HG03521 (cell line): ENCODE data around the gene PTPN21.
A peak's percentile ranks its signal among the peaks of the same experiment; 100 is the strongest.

ENCODE experiments used
- ATAC-seq: cut with Tn5 transposase; IDR thresholded peaks from one replicate; pipeline ENCODE4 v1.9.1; 2021; ENCODE audit warnings: mild to moderate bottlenecking, moderate library complexity; ENCODE audit not compliant: unreplicated experiment

Gene PTPN21

DNA sequence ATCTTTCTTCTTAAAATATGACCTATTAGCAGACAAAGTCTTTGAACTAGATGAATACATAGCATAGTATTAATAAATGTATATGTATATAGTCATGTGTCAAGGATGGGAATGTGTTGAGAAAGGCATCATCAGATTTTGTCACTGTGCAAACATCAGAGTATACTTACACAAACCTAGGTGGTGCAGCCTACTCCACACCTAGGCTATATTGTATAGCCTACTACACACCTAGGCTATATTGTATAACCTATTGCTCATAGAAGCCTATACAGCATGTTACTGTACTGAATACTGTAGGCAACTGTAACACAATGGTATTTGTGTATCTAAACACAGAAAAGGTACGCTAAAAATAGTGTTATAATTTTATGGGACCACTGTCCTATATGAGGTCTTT is 47.6 kb downstream of the PTPN21 start:
- ATAC-seq = no peak

DNA sequence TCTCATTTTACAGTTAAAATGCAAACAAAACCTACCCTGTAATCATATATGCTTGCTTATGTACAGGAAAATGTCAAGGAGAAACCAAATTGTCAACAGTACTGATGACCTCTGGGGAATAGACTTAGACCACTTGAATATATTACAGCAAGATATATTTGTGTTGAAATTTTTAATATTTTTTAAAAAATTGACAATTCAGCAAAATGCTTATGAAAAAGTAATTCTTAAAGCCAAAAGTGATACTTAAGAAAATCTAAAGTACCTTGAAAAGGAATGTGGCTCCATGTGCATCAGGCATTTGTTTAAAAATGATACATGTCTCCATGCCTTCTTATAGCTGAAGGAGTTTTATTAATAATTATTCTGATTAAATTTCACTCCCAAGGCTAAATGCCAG is 49.2 kb downstream of the PTPN21 start:
- no peak for ATAC-seq

DNA sequence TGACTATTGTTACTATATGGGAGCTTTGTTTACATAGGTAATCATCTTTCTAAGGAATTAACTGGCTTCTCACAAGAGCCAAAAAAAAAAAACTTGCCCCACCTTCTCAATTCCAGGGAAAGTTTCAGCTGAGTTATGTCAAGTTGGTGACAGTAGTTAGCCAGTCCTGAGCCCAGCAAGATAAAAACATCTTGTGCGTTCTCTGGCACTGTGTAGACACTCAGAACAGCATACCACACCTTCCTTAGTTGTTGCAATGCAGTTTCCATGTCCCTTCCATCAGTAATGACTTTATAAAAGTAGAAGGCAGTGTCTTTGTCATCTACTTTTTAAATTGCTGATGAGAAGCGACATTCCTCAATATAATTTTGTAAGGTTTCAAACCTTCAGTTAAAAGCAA is 50.2 kb downstream of the PTPN21 start:
- no peak for ATAC-seq

DNA sequence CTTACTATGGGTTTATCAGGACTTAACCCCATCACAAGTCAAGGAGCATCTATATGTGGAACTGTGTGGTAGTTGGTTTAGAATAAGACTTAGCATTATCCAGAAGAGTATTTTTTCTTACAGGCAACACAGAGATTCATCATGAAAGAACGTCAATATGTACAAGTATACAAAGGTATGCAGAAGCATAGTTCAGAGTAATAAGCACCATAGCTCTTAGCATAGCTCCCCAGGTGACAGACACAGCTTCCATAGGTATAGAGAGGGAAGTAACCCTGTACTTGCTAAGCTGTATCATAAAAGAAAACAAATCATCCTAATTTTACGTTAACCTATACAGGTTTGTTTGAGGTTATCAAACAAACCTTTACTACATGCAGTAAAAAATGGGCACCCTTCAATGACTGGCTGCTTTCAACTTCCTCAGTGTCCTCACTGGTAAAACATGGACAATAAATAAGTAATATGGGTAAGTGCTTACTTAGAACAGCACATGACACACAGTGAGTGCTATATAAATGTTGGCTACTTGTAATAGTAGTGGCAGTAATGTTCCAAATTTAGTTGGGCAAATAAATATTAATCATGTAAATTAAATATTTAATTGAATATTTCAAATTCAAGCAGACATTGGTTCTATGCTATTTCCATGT is 50.9 kb downstream of the PTPN21 start:
- no peak for ATAC-seq

DNA sequence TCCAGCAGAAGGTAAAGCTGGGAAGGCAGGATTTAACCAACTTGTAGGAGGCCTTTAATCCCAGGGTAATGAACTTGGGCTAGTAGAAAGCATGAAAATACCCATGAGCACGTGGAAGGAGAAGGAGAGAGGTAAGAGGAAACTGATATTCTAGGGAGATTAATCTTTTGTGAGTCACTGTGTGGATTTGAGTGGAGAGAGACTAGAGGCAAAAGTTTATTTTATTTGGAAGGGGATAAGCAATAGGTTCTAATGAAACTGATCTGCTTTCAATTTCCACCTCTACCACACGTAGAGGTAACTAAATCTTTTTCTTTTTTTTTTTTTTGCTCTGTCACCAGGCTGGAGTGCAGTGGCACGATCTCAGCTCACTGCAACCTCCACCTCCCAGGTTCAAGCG is 52.1 kb downstream of the PTPN21 start:
- ATAC-seq = no peak

DNA sequence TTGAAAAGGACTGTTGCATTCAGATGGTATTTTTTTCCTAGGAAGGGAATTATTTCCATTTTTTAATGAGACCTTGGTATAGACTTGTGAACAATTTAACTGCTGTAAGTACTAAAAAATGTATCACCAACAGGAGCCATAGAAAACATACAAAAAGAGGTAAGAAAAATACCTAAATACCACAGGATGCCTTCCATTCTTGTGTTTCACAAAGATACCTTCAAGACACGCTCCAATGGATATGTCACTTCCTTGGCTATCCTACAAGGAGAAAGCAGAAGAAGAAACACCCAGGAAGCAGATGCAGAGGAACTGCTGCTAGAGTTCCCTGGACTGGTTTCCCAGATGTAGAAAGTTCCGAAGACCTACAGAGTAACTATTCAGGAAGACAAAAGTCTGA is 54.2 kb downstream of the PTPN21 start:
- no peak for ATAC-seq

DNA sequence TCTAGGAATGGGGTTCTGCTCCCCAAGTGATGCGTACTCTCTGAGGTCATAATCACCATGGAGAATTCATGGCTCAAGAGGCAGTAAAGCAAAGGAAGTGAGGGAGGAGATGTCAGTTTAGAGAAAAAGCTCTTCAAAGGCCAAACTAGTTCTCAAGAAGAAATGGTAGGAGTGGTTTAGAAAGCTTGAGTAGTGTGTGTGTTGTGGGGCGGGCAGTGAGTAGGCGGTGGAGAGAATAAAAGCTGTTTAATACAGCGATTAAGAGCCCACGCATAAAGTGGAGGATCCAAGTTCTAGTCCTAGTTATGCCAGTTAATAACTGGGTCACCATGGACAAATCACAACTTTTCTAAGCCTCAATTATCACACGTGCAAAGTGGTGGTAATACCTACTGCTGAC is 55.6 kb downstream of the PTPN21 start:
- no peak for ATAC-seq

DNA sequence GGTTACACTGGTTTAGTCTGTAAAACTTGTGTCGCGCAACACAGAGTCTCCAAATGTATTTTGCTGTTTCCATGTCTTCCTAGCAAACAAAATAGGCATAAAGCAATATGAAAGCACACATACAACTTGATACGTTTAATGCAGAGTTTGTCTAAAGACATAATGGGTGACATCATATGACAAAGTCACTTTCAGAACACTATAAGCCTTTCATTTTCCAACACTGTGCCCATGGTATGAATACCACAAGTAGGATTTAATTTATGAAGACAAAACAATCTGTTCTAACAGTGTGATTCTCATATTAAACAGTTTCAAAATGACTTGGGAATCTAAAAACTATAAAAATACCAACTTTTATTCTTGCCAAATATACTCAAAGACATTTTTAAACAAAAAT is 58.4 kb downstream of the PTPN21 start:
- ATAC-seq = no peak

DNA sequence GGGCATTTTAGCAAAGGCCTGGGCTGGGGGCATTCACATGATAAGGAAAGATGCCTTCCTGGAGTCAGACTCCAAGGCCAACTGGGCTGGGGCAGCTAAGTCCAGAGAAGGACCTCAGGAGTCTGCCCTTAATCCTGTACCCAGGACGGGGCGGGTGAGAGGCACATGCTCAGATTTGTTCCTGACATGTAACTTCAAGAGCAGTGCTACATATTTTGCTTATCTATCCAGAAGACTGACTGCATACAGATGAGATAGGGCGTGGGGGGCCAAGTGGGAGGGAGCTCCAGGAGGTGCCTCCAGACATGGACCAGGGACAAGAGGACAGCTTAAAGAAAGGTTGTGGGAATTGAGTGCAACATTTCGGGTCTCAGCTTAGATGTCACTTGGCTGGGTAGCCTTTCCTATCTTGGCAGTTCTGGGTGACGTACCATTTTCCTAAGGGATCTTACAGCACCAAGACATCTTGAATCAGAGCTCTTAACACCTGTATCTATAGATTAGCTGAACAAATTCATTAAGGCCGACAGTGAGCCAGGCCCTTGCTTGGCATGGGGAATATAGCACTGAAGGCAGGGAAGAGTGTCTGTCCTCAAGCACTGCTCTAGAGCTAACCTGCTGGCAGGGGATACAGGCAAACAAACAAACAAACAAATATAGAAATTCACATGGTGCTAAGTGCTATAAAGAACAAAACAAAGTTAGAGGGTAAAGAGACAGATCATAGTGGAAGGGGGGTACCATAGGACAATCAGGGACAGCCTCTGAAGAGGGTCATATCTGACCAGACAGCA is 61.2 kb downstream of the PTPN21 start:
- no peak for ATAC-seq

DNA sequence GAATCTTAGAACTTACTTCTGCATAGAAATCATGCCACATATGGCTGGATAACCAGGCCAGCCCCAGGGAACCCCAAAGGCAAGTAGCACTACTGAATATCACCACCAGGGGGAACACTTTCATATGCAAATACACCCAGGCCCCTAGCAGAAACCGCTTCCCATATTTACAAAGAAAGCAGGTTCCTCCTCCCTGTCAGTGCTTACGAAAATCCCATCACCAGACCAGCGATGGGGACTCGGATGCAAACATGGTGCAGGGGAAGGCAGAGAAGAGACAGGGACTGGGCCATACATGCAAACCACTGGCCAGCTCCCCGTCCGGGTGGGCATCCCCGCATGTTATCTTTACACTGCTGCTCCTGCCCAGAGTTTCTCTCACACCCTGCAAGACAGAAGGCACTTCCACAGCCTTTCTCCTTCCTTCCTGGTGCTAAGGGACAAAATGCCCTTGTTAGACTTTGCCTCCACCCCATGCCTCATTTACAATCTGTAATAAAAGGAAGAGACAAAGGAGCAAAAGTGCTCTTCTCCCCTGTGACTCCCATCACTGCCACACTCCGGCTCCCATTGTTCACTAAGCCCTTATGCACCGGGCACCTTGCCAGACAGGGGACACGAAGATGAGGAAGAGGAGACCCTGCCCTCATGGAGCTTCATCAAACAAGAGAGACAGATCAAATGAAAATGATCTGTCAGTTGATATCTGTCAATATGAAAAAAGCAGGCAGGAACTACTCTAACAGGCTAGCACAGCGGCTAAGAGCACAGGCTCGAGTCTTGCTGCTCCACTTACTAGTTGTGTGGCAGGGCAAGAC is 62.3 kb downstream of the PTPN21 start:
- ATAC-seq = peak; percentile 80

DNA sequence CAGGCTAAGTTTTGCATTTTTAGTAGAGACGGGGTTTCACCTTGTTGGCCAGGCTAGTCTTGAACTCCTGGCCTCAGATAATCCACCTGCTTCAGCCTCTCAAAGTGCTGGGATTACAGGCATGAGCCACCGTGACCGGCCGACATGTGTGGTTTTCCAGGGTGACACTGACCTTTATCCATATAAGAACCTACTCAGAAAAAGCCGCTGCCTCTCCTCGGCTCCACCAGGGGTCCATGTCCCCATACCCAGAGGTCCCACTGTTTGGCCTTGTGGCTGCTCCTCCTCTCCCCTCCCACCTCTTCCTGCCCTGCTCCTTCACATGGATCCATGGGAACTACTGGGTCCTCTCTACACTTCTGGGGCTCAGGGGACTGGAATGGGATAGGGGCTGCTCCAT is 64.6 kb downstream of the PTPN21 start:
- ATAC-seq = no peak

DNA sequence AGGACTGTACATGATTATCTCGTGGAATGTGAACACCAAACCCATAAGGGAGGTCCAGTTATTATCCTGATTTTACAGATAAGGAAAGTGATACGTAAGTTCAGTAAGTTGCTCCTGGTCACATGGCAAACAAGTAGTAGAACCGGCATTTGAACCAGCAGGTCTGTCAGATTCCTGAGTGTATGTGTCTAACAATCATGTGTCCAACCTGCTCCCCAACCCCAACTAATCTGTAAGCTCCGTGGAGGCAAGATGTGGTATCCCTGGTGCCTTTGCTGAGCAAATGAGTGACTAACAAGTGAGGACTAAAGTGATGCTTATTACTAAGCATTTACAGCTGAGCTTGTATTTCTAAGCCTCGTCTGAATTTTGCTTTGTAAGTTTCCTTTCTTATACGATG is 65.9 kb downstream of the PTPN21 start:
- ATAC-seq = no peak

DNA sequence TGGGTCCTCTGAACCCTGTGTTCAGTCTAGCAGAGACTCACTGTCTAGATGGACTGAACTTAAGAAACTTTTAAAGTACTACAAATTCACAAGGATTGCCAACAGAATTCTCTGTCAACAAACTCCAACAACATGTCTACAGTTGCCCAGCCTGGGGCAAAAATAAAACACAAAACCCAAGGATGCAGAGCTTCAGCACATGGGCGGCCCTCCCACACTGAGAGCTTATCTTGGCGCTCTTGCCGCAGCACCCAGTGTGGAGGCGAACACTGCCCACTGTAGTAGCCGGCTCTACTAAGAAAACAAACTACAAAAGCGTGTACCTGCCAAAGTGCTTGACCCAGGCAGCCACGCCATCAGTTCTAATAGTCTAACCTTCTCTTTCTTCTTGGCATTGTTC is 66.7 kb downstream of the PTPN21 start:
- no peak for ATAC-seq

DNA sequence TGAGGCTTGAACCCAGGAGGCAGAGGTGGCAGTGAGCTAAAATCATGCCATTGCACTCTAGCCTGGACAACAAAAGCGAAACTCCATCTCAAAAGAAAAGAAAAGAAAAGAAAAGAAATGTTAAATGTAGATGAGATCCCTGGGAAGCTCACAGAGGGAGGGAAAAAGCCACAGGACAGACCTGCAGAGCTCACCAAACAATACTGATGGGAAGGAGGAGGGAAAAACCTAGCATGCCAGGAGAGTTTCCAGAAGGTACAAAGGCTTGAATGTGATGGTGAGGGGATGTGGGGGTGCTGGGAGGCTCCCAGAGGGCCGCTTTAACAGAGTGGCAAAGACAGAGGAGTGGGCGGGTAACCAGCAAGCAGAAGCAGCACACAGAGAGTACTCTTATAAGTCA is 72.3 kb downstream of the PTPN21 start:
- ATAC-seq = no peak

DNA sequence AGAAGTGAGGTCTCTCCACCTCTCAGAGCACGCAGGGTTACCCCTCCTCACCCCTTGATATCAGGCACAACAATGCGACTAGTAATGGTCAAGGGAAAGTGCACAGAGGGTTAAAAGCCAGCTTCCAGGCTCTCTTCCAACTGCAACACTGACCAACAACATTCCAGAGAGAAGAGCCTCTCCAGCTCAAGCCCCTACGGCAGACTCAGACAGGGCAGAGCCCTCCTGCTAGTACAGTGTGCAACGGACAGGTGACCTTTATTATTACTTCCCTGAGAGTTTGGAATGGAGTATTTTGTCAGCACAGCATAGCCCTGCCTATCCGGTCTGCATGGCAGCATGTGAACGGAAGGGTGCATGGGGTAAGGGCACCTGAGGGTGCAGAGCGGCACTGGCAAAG is 73.0 kb downstream of the PTPN21 start:
- no peak for ATAC-seq

DNA sequence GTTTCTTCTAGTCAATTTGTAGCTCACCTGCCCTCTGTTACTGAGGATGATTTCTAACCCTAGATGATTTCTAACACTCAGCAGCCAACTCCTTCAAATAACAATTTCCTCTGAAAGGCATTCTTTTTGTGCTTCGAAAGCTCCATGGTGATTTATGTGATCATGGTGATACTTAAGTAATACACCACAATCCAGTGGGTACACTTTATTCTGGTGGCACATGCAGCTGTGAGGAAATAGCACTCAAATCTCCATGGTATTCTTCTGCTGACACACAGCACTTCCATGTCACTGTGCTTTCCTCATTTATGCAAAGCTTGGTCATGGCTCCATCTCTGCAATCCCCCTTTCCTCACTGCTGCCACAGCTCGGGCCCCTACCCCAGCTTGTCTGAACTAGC is 73.7 kb downstream of the PTPN21 start:
- ATAC-seq = no peak

DNA sequence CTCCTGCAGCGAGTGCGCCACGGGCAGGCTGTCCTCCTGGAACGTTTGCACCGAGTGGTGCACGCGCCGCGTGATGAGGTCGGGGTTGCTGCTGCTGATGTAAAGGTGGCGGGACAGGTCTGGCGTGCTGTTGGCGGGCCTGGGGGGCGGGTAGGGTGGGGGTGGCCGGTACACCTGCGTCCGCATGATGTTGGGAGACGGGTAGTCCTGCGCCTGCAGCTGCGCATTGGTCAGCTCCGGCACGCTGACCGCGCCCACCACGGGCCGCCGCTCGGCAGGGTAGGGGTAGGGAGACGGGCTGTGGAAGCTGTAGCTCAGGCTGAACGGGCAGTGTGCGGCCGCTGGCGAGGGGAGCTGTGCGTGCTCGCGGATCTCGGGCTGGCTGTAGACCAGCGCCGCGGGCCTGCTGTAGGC is 75.2 kb downstream of the PTPN21 start:
- no peak for ATAC-seq

DNA sequence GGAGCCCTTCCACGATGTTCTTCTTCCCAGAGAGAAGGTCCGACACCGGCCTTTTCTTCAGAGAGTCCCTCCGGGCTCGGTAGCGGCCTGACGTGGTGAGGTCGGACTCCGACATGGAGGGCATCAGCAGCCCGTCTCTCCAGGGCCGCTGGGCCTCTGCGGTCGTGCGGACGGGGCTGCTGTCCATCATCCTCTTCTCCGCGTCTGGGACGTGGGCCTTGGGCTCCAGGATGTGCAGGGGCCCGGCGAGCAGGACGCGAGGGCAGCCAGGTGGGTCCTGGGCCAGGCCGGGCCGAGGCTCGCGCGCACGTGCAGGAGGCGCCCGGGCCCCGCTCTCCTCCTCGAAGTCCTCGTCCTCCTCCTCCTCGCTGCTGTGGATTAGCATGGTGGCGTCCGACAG is 75.9 kb downstream of the PTPN21 start:
- no peak for ATAC-seq

DNA sequence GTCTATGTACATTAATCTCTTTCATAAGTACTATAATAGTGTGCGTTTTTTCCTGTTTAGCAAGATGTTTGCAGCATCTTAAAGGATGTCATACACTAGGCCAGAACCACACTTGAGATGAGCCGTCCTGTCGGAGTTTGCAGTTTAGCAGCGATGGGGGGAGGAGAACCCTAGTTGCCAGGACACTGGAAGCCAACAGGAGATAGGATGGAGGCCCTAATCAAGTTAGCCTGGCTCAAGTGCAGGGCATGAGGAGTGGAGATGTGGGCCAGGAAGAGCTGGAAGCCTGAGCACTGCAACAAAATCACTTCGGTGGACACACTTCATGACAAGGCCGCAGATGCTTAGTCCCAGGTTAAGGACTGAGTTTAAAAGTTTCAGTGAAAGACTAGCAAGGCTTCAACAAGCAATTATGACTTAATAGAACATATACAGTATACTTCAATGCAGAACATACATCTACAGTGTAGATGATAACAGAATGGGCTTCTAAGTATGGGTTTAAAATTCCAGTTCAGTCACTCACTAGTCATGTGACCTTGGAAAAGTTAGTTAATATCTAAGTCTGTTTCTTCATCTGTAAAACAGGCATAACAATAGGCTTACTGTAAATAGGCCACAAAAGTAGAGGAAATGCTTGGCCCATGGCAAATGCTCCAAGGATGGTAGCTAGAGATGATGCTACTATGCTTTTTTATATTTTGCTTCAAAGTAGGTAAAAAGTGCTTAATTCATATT is 77.1 kb downstream of the PTPN21 start:
- ATAC-seq = no peak

DNA sequence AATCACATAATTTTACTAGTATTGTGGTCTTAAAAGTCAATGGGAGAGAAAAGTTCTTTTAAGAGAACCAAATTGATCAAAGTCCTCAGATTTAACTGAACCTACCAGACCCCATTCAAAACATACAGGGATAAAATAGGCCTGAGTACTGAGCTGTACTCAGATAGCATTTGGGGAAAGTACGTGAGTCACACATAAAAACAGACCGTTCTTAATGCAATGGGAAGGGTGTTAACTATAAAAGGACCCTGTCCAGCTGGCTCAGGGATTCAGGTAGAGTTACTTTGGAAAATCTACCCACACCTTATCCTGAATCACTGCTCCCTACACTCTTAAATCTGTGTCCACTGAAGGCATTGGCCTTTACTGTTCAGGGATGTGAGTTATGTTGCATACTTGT is 78.0 kb downstream of the PTPN21 start:
- ATAC-seq = no peak

DNA sequence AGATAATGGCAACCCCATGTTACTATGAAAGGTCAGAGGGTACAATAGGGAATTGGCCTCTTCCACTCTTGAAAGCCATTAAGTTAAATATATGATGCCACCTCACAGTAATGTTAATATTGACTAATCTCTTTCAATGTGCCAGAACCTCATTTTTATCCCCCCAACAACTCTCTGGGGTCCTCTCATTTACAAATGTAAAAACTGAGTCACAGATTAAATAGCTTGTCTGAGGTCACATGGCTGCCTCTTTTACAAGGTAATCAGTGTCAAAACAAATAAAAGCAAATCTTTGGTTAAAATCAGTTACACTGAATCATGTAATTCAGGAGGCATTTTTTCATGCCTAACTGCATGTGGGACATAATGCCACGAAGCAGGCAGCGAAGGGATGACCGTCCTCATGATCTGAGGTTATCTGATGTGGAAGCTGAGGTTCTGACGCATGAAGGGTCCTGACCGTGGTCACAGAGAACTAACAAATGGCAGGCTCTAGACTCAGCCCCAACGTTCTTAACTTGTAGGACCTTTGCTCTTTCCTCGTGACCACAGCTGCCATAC is 78.5 kb downstream of the PTPN21 start:
- no peak for ATAC-seq
